ENCODE results near the gene SIL1. TPM values are rescaled to one million over a fixed set of nuclear protein-coding genes. Genes with fewer than 3 reads are reported as not detected.
"Not testable (repeated sequence)": the region's sequence is repeated elsewhere in the genome, so short reads cannot be mapped to it uniquely, and the experiment has no call there.

Gene SIL1
- total RNA-seq, 1 donor: 12.4 TPM

GRCh38 chr5:139171779-139172404 is 26.3 kb downstream of the SIL1 start:
- Histone ChIP-seq H3K9me3 (ENCODE audit: low read depth, low read length) (peaks cover 5% of the 10 kb centered on the region), H3K4me1 (ENCODE audit: insufficient read depth, low read length) (peaks cover 4% of the 10 kb centered on the region), H3K4me3 (ENCODE audit: low read length) (no peak overlapping the region)

GRCh38 chr5:139167952-139168720 is 30.0 kb downstream of the SIL1 start:
- H3K4me1 ChIP-seq (ENCODE audit: insufficient read depth, low read length): peaks cover 11% of the 10 kb centered on the region
- peaks cover 5% of the 10 kb centered on the region for H3K9me3 ChIP-seq (ENCODE audit: low read depth, low read length)
- no peak overlapping the region for H3K4me3 ChIP-seq (ENCODE audit: low read length)
- H3K27me3 ChIP-seq (ENCODE audit: insufficient read depth, low read length): no peaks in the 10 kb centered on the region

More at GRCh38 chr5:139171779-139172404, 26.3 kb downstream of the SIL1 start:
- H3K27me3 ChIP-seq (ENCODE audit: insufficient read depth, low read length): no peaks in the 10 kb centered on the region

- H3K27me3 ChIP-seq (ENCODE audit: insufficient read depth, low read length): no peaks in the 10 kb centered on the region
- H3K4me3 ChIP-seq (ENCODE audit: low read length): no peak overlapping the region
- H3K9me3 ChIP-seq (ENCODE audit: low read depth, low read length): peaks cover 5% of the 10 kb centered on the region
- H3K4me1 ChIP-seq (ENCODE audit: insufficient read depth, low read length): peaks cover 11% of the 10 kb centered on the region
Observed at GRCh38 chr5:139167533-139167932, 30.6 kb downstream of the SIL1 start.

GRCh38 chr5:139167063-139167462 is 31.1 kb downstream of the SIL1 start:
- Histone ChIP-seq H3K9me3 (ENCODE audit: low read depth, low read length) (peaks cover 4% of the 10 kb centered on the region), H3K27me3 (ENCODE audit: insufficient read depth, low read length) (no peaks in the 10 kb centered on the region), H3K4me3 (ENCODE audit: low read length) (no peak overlapping the region), H3K4me1 (ENCODE audit: insufficient read depth, low read length) (peaks cover 11% of the 10 kb centered on the region)

GRCh38 chr5:139164897-139165296 is 33.3 kb downstream of the SIL1 start:
- H3K27me3 ChIP-seq (ENCODE audit: insufficient read depth, low read length); H3K4me3 ChIP-seq (ENCODE audit: low read length); H3K9me3 ChIP-seq (ENCODE audit: low read depth, low read length): not testable (repeated sequence)
- peaks cover 11% of the 10 kb centered on the region for H3K4me1 ChIP-seq (ENCODE audit: insufficient read depth, low read length)

GRCh38 chr5:139164020-139164419 is 34.1 kb downstream of the SIL1 start:
- H3K4me3 ChIP-seq (ENCODE audit: low read length): no peak overlapping the region
- H3K27me3 ChIP-seq (ENCODE audit: insufficient read depth, low read length): no peaks in the 10 kb centered on the region
- no peaks in the 10 kb centered on the region for H3K9me3 ChIP-seq (ENCODE audit: low read depth, low read length)
- H3K4me1 ChIP-seq (ENCODE audit: insufficient read depth, low read length): peaks cover 16% of the 10 kb centered on the region

- no peaks in the 10 kb centered on the region for H3K27me3 ChIP-seq (ENCODE audit: insufficient read depth, low read length)
- H3K4me3 ChIP-seq (ENCODE audit: low read length): no peak overlapping the region
- no peaks in the 10 kb centered on the region for H3K9me3 ChIP-seq (ENCODE audit: low read depth, low read length)
- peaks cover 17% of the 10 kb centered on the region for H3K4me1 ChIP-seq (ENCODE audit: insufficient read depth, low read length)
Observed at GRCh38 chr5:139162448-139162847, 35.7 kb downstream of the SIL1 start.

- no peaks in the 10 kb centered on the region for H3K27me3 ChIP-seq (ENCODE audit: insufficient read depth, low read length)
- no peak overlapping the region for H3K4me3 ChIP-seq (ENCODE audit: low read length)
- H3K4me1 ChIP-seq (ENCODE audit: insufficient read depth, low read length): peaks cover 10% of the 10 kb centered on the region
- no peaks in the 10 kb centered on the region for H3K9me3 ChIP-seq (ENCODE audit: low read depth, low read length)
Observed at GRCh38 chr5:139158791-139159190, 39.4 kb downstream of the SIL1 start.

GRCh38 chr5:139157556-139157955 is 40.6 kb downstream of the SIL1 start:
- H3K4me1 ChIP-seq (ENCODE audit: insufficient read depth, low read length): peaks cover 7% of the 10 kb centered on the region
- H3K4me3 ChIP-seq (ENCODE audit: low read length): no peak overlapping the region
- H3K27me3 ChIP-seq (ENCODE audit: insufficient read depth, low read length): no peaks in the 10 kb centered on the region
- H3K9me3 ChIP-seq (ENCODE audit: low read depth, low read length): no peaks in the 10 kb centered on the region

- peaks cover 7% of the 10 kb centered on the region for H3K4me1 ChIP-seq (ENCODE audit: insufficient read depth, low read length)
- no peak overlapping the region for H3K4me3 ChIP-seq (ENCODE audit: low read length)
- no peaks in the 10 kb centered on the region for H3K9me3 ChIP-seq (ENCODE audit: low read depth, low read length)
- no peaks in the 10 kb centered on the region for H3K27me3 ChIP-seq (ENCODE audit: insufficient read depth, low read length)
Observed at GRCh38 chr5:139156814-139157213, 41.4 kb downstream of the SIL1 start.

- peaks cover 19% of the 10 kb centered on the region for H3K4me1 ChIP-seq (ENCODE audit: insufficient read depth, low read length)
- no peaks in the 10 kb centered on the region for H3K9me3 ChIP-seq (ENCODE audit: low read depth, low read length)
- no peaks in the 10 kb centered on the region for H3K27me3 ChIP-seq (ENCODE audit: insufficient read depth, low read length)
- H3K4me3 ChIP-seq (ENCODE audit: low read length): no peak overlapping the region
Observed at GRCh38 chr5:139155333-139155732, 42.8 kb downstream of the SIL1 start.

GRCh38 chr5:139151902-139152301 is 46.3 kb downstream of the SIL1 start:
- no peaks in the 10 kb centered on the region for H3K27me3 ChIP-seq (ENCODE audit: insufficient read depth, low read length)
- peaks cover 35% of the 10 kb centered on the region for H3K4me1 ChIP-seq (ENCODE audit: insufficient read depth, low read length)
- no peak overlapping the region for H3K4me3 ChIP-seq (ENCODE audit: low read length)
- no peaks in the 10 kb centered on the region for H3K9me3 ChIP-seq (ENCODE audit: low read depth, low read length)

- no peaks in the 10 kb centered on the region for H3K9me3 ChIP-seq (ENCODE audit: low read depth, low read length)
- no peaks in the 10 kb centered on the region for H3K27me3 ChIP-seq (ENCODE audit: insufficient read depth, low read length)
- H3K4me3 ChIP-seq (ENCODE audit: low read length): no peak overlapping the region
- H3K4me1 ChIP-seq (ENCODE audit: insufficient read depth, low read length): peaks cover 35% of the 10 kb centered on the region
Observed at GRCh38 chr5:139150367-139150999, 47.7 kb downstream of the SIL1 start.

- H3K9me3 ChIP-seq (ENCODE audit: low read depth, low read length): no peaks in the 10 kb centered on the region
- no peak overlapping the region for H3K4me3 ChIP-seq (ENCODE audit: low read length)
- H3K4me1 ChIP-seq (ENCODE audit: insufficient read depth, low read length): peaks cover 35% of the 10 kb centered on the region
- H3K27me3 ChIP-seq (ENCODE audit: insufficient read depth, low read length): no peaks in the 10 kb centered on the region
Observed at GRCh38 chr5:139149477-139150199, 48.5 kb downstream of the SIL1 start.

GRCh38 chr5:139148986-139149385 is 49.2 kb downstream of the SIL1 start:
- Histone ChIP-seq H3K4me3 (ENCODE audit: low read length) (no peak overlapping the region), H3K9me3 (ENCODE audit: low read depth, low read length) (no peaks in the 10 kb centered on the region), H3K27me3 (ENCODE audit: insufficient read depth, low read length) (no peaks in the 10 kb centered on the region), H3K4me1 (ENCODE audit: insufficient read depth, low read length) (peaks cover 35% of the 10 kb centered on the region)

Measured in mononuclear cell (primary cell).